ENCODE results near the gene RSPO4. TPM values are rescaled to one million over a fixed set of nuclear protein-coding genes. Genes with fewer than 3 reads are reported as not detected.
A peak's percentile ranks its signal among the peaks of the same experiment; 100 is the strongest.

The RSPO4 gene
- total RNA-seq, 4 donors from 2014 or later: not detected

DNA sequence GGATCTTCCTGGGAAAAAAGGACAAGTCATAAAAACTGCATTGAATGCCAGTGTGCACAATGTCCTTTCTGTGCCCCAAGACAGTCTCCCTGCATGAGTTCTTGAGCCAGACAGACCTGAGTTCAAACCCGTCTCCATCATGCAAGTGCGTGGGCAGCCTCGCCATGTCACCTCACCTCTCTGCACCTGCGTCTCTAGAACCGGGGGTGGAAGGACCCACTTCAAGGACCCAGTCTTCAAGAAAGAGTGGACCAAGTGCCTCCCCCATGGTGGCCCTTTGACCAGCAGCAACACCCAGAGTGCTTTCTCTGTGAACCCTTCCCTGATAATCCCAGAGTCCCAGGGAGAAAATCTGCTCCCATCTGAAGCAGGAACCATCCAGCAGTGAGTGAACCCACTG lies 62.5 kb downstream of the RSPO4 start:
- Histone ChIP-seq H3K27me3 (no peaks in the 10 kb centered on the region), H3K27ac (no peak overlapping the region), H3K9me3 (no peaks in the 10 kb centered on the region), H3K4me3 (no peak overlapping the region), H3K4me1 (no peaks in the 10 kb centered on the region), H3K36me3 (no peaks in the 10 kb centered on the region)
- TF ChIP-seq CTCF (IDR thresholded peaks at IDR 0.05) (no peak), POLR2A (IDR thresholded peaks at IDR 0.05) (no peak)
- DNase-seq: peak in 1 of 3 donors; percentile 9

DNA sequence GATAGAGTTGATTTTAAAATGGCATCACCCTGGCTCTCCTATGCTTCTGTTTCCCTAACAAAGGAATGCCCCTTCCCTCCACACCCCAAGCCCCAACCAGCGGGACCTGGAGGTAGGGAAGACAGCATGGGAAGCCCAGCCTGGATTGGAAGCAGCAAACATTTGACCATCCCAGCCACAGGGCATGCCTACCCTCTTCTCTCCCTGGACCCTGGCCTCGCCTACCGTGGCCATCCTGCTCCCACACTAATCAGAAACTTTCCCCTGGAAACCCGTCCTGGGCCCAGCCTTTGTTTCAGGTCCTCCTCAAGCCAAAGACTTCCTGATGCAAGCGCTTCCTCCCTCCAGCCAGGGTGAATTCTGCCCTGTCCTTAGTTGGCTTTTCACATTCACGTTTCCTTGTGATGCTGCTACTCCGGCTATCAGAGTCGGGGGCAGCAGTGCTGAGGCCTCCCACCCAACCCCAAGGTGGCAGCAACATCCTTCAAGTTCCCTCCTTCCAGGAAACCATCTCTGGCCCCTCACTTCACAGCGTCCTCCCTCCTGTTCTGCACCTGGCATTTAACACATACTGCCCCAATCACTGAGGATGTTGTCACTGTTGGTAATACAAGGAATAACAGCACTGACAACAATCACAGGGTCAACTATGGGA lies 67.8 kb downstream of the RSPO4 start:
- DNase-seq: peak in 1 of 3 donors; percentile 15
- no peaks in the 10 kb centered on the region for H3K36me3 ChIP-seq
- H3K27me3 ChIP-seq: no peaks in the 10 kb centered on the region
- H3K4me3 ChIP-seq: no peak overlapping the region
- no peak overlapping the region for H3K27ac ChIP-seq
- peaks cover 0 to 6% (median 0%) of the 10 kb centered on the region in 4 donors for H3K9me3 ChIP-seq
- H3K4me1 ChIP-seq: no peaks in the 10 kb centered on the region
- TF ChIP-seq POLR2A (IDR thresholded peaks at IDR 0.05) (no peak), CTCF (IDR thresholded peaks at IDR 0.05) (no peak)

DNA sequence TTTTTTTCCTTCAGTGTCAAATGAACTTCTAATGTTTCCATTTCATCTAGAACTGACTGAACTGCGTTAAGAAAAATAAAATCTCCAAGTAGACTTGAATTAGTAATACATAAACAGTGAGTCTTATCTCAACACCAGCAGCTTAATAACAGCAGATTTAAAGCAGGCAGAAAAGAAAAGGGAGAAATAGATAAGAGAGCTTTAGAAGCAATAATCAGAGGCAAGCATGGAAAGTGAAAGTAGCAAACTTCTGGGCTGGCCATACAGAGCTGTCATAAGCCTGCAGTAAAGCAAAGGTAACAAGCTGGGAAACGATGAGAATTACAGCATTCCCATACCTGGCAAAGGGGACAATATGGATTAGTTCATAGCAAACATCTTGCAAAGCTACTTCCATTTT lies 69.1 kb downstream of the RSPO4 start:
- peak in 1 of 3 donors; percentile 47 for DNase-seq
- no peak overlapping the region for H3K4me3 ChIP-seq
- no peaks in the 10 kb centered on the region for H3K4me1 ChIP-seq
- H3K9me3 ChIP-seq: peaks cover 0 to 6% (median 0%) of the 10 kb centered on the region in 4 donors
- H3K36me3 ChIP-seq: no peaks in the 10 kb centered on the region
- H3K27me3 ChIP-seq: no peaks in the 10 kb centered on the region
- no peak overlapping the region for H3K27ac ChIP-seq
- TF ChIP-seq POLR2A (IDR thresholded peaks at IDR 0.05) (no peak), CTCF (IDR thresholded peaks at IDR 0.05) (no peak)

- TF ChIP-seq CTCF (IDR thresholded peaks at IDR 0.05): no peak
- no peak for TF ChIP-seq POLR2A (IDR thresholded peaks at IDR 0.05)
- no peak overlapping the region for H3K4me3 ChIP-seq
- H3K4me1 ChIP-seq: no peaks in the 10 kb centered on the region
- no peak for DNase-seq
- peaks cover 0 to 6% (median 0%) of the 10 kb centered on the region in 4 donors for H3K9me3 ChIP-seq
- H3K27ac ChIP-seq: no peak overlapping the region
- H3K36me3 ChIP-seq: no peaks in the 10 kb centered on the region
- H3K27me3 ChIP-seq: no peaks in the 10 kb centered on the region
Measured at GRCh38 chr20:931401-931800, 70.7 kb downstream of the RSPO4 start.

DNA sequence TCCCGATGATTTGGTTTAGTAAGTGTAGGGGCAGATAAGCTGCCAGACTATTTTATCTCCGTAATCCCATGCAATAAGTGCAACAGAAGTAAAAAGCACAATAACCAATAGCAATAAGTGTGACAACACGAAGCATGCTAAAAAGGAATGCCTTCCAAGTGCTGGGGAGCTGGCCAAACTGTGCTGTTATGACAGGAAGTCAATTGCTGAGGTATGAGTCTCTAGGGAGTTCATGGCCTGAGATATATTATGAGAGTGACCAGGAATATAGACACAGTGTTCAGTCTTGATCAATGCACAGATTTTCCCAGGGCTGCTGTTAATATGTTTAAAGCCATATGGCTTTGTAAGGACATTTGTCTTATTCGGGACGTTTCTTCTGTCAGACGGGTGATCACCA lies 75.4 kb downstream of the RSPO4 start:
- Histone ChIP-seq H3K36me3 (no peaks in the 10 kb centered on the region), H3K27ac (no peak overlapping the region), H3K9me3 (peaks cover 0 to 6% (median 0%) of the 10 kb centered on the region in 4 donors), H3K4me3 (no peak overlapping the region), H3K27me3 (no peaks in the 10 kb centered on the region), H3K4me1 (no peaks in the 10 kb centered on the region)
- no peak for DNase-seq
- TF ChIP-seq POLR2A (IDR thresholded peaks at IDR 0.05): no peak
- no peak for TF ChIP-seq CTCF (IDR thresholded peaks at IDR 0.05)

Data from Peyer's patch (tissue), 4 donors.